H1 (cell line): Measurements from ENCODE around the gene PHF14. TPM values are rescaled to one million over a fixed set of nuclear protein-coding genes. Genes with fewer than 3 reads are reported as not detected.

Experiments
- CTCF ChIA-PET: fragments of 300-600 bp; sonication (Branson Sonifier 250); formaldehyde crosslinking; loops from one replicate; lab custom pipeline; 2021; ENCODE audit not compliant: partially characterized antibody; lab: Charles Lee
- POLR2A ChIA-PET: fragments of 300-600 bp; sonication (Branson Sonifier 250); formaldehyde crosslinking; loops from one replicate; lab custom pipeline; 2021; ENCODE audit warnings: inconsistent platforms; ENCODE audit not compliant: partially characterized antibody; lab: Charles Lee
- DNase-seq, 2 experiments: peaks; one replicate each; pipeline versions ENCODE4 v3.0.0 to v3.0.0-alpha.2; 2010 to 2022; ENCODE audit warnings: low spot score in 2 of 2, low read depth in 1 of 2, mixed read lengths in 1 of 2
- FAIRE-seq: peaks from 2 replicates; lab custom pipeline; 2011; peaks lifted over from hg19 to GRCh38; lab: Jason Lieb, UNC
- H2AFZ ChIP-seq: 2 replicates; pipeline ENCODE4 v1.8.1; 2012; ENCODE audit warnings: low read length, inconsistent platforms
- H2AK5ac ChIP-seq: 2 replicates; pipeline ENCODE4 v1.6.1; 2013; ENCODE audit warnings: low read depth, low read length
- H2BK120ac ChIP-seq: replicated peaks from 2 replicates; pipeline ENCODE3; 2013; ENCODE audit warnings: low read depth, low read length, inconsistent platforms
- H2BK12ac ChIP-seq: 2 replicates; pipeline ENCODE4 v1.6.1; 2013; ENCODE audit warnings: low read depth, low read length
- H2BK15ac ChIP-seq: 2 replicates; pipeline ENCODE4 v1.6.1; 2013; ENCODE audit warnings: low read length
- H2BK20ac ChIP-seq: 2 replicates; pipeline ENCODE4 v1.6.1; 2013; ENCODE audit warnings: low read length
- H2BK5ac ChIP-seq: 2 replicates; pipeline ENCODE4 v1.6.1; 2013; ENCODE audit warnings: low read depth, low read length
- H3K14ac ChIP-seq: 2 replicates; pipeline ENCODE4 v1.6.1; 2013; ENCODE audit warnings: inconsistent platforms; ENCODE audit not compliant: insufficient read length
- H3K18ac ChIP-seq: 2 replicates; pipeline ENCODE4 v1.6.1; 2013; ENCODE audit warnings: low read length; ENCODE audit errors: extremely low read depth
- H3K23ac ChIP-seq: 2 replicates; pipeline ENCODE4 v1.6.1; 2013; ENCODE audit warnings: inconsistent platforms; ENCODE audit not compliant: insufficient read length
- H3K23me2 ChIP-seq: 2 replicates; pipeline ENCODE4 v1.6.1; 2013; ENCODE audit warnings: low read depth, low read length
- H3K27ac ChIP-seq: 2 replicates; pipeline ENCODE4 v1.6.1; 2011; ENCODE audit warnings: low read depth, low read length, inconsistent platforms
- H3K27me3 ChIP-seq, 4 experiments: replicated peaks in 1 of 4; 1 replicate in 1 of 4; 2 replicates in 3 of 4; pipeline versions ENCODE4 v1.6.1 to v1.8.1; 2011 to 2013; ENCODE audit warnings: low read length in 3 of 4, mild to moderate bottlenecking in 3 of 4, inconsistent platforms in 2 of 4, mixed read lengths in 2 of 4, moderate library complexity in 1 of 4; ENCODE audit not compliant: control insufficient read depth in 3 of 4, insufficient read depth in 3 of 4; ENCODE audit errors: extremely low read depth in 1 of 4
- H3K36me3 ChIP-seq, 4 experiments: 2 replicates each; pipeline versions ENCODE4 v1.6.1 to v1.8.1; 2011 to 2013; ENCODE audit warnings: mild to moderate bottlenecking in 4 of 4, low read length in 3 of 4, moderate library complexity in 2 of 4, control low read depth in 1 of 4, inconsistent platforms in 1 of 4; ENCODE audit not compliant: insufficient read depth in 4 of 4, control insufficient read depth in 2 of 4
- H3K4ac ChIP-seq: replicated peaks from 2 replicates; pipeline ENCODE3; 2013; ENCODE audit warnings: low read length, low read depth, mixed read lengths, inconsistent platforms; ENCODE audit not compliant: insufficient read length
- H3K4me1 ChIP-seq, 4 experiments: replicated peaks in 1 of 4; 1 replicate in 1 of 4; 2 replicates in 3 of 4; pipeline versions ENCODE4 v1.6.1 to v1.8.1; 2011 to 2013; ENCODE audit warnings: low read length in 3 of 4, inconsistent platforms in 2 of 4, mixed read lengths in 1 of 4; ENCODE audit not compliant: insufficient read depth in 4 of 4, control insufficient read depth in 3 of 4
- H3K4me2 ChIP-seq, 2 experiments: 2 replicates each; pipeline versions ENCODE4 v1.6.1 to v1.8.1; 2011 to 2013; ENCODE audit warnings: low read depth in 2 of 2, low read length in 2 of 2, control low read depth in 1 of 2, inconsistent platforms in 1 of 2, mild to moderate bottlenecking in 1 of 2; ENCODE audit not compliant: insufficient read depth in 1 of 2
- H3K4me3 ChIP-seq, 4 experiments: fragments of 200-600, 300-600 bp in 1 of 4; sonication (generic), shearing (Covaris generic), sonication (Bioruptor Twin) in 1 of 4; 2 replicates each; pipeline versions ENCODE4 v1.5.1 to v1.8.1; 2011 to 2016; ENCODE audit warnings: low read length in 4 of 4, low read depth in 3 of 4, control low read depth in 2 of 4, inconsistent platforms in 2 of 4, mild to moderate bottlenecking in 2 of 4, mixed read lengths in 1 of 4, moderate library complexity in 1 of 4; ENCODE audit not compliant: insufficient read depth in 2 of 4; ENCODE audit errors: extremely low read depth in 1 of 4
- H3K56ac ChIP-seq: replicated peaks from 2 replicates; pipeline ENCODE3; 2013; ENCODE audit warnings: low read depth, mild to moderate bottlenecking, mixed read lengths, low read length, inconsistent platforms; ENCODE audit not compliant: insufficient read length
- H3K79me1 ChIP-seq: 2 replicates; pipeline ENCODE4 v1.6.1; 2013; ENCODE audit warnings: low read depth, low read length, control low read depth
- H3K79me2 ChIP-seq, 2 experiments: 2 replicates each; pipeline versions ENCODE4 v1.6.1 to v1.8.1; 2012 to 2013; ENCODE audit warnings: low read length in 2 of 2, mild to moderate bottlenecking in 2 of 2, inconsistent platforms in 1 of 2; ENCODE audit not compliant: insufficient read depth in 2 of 2, control insufficient read depth in 1 of 2
- H3K9ac ChIP-seq, 4 experiments: replicated peaks in 1 of 4; 1 replicate in 1 of 4; 2 replicates in 3 of 4; pipeline versions ENCODE4 v1.6.1 to v1.8.1; 2011 to 2013; ENCODE audit warnings: low read depth in 3 of 4, low read length in 3 of 4, control low read depth in 2 of 4, mild to moderate bottlenecking in 2 of 4, moderate library complexity in 2 of 4, inconsistent platforms in 1 of 4; ENCODE audit errors: extremely low read depth in 1 of 4
- H3K9me3 ChIP-seq, 2 experiments: 2 replicates each; pipeline versions ENCODE4 v1.6.1 to v1.8.1; 2012 to 2013; ENCODE audit warnings: mild to moderate bottlenecking in 2 of 2, moderate library complexity in 2 of 2, control low read depth in 1 of 2, inconsistent platforms in 1 of 2, low read depth in 1 of 2, low read length in 1 of 2, mixed read lengths in 1 of 2; ENCODE audit not compliant: insufficient read depth in 2 of 2
- H4K20me1 ChIP-seq, 2 experiments: replicated peaks in 1 of 2; 2 replicates each; pipeline versions ENCODE3 to v1.8.1; 2011 to 2013; ENCODE audit warnings: inconsistent platforms in 2 of 2, low read length in 2 of 2, mild to moderate bottlenecking in 1 of 2; ENCODE audit not compliant: insufficient read depth in 2 of 2, control insufficient read depth in 1 of 2
- H4K5ac ChIP-seq: 2 replicates; pipeline ENCODE4 v1.6.1; 2013; ENCODE audit warnings: low read length, low read depth, mixed read lengths, inconsistent platforms; ENCODE audit not compliant: insufficient read length
- H4K8ac ChIP-seq: 2 replicates; pipeline ENCODE4 v1.8.0; 2013; ENCODE audit warnings: mild to moderate bottlenecking, moderate library complexity, low read length, inconsistent platforms; ENCODE audit not compliant: insufficient read depth; ENCODE audit errors: extremely low read depth
- H4K91ac ChIP-seq: replicated peaks from 2 replicates; pipeline ENCODE3; 2013; ENCODE audit warnings: low read length, mixed read lengths, inconsistent platforms; ENCODE audit not compliant: insufficient read length
- CBX8 ChIP-seq: fragments of 300-800, 300-1000 bp; sonication (generic); IDR thresholded peaks from 2 replicates; pipeline ENCODE4 v1.7.1; 2016; ENCODE audit warnings: low read depth, low read length, borderline replicate concordance
- CHD2 ChIP-seq: IDR thresholded peaks from 2 replicates; pipeline ENCODE4 v1.6.1; 2012; ENCODE audit warnings: low read length, improper control_type of control experiment
- EP300 ChIP-seq, 2 experiments: IDR thresholded peaks; 1 replicate in 1 of 2; 2 replicates in 1 of 2; pipeline ENCODE4 v1.6.1; 2011 to 2012; ENCODE audit warnings: low read depth in 2 of 2, low read length in 2 of 2, mild to moderate bottlenecking in 2 of 2, borderline replicate concordance in 1 of 2, inconsistent platforms in 1 of 2, moderate library complexity in 1 of 2
- RBBP5 ChIP-seq: IDR thresholded peaks from 2 replicates; pipeline ENCODE4 v1.7.1; 2012; ENCODE audit warnings: low read depth, mild to moderate bottlenecking, inconsistent platforms, low read length, moderate library complexity, borderline replicate concordance
- TCF12 ChIP-seq: IDR thresholded peaks from 2 replicates; pipeline ENCODE4 v1.6.1; 2011; ENCODE audit warnings: low read depth, mild to moderate bottlenecking, low read length
- WGBS, 2 experiments: shearing (Covaris generic) in 1 of 2; methylation state at CpG; one replicate each; pipeline versions ENCODE4 v1.1.6 to v1.1.7; 2013 to 2015; ENCODE audit warnings: low lambda C conversion rate in 2 of 2, mixed read lengths in 2 of 2, inconsistent platforms in 1 of 2, low coverage in 1 of 2, missing lambda C conversion rate in 1 of 2; ENCODE audit not compliant: insufficient replicate concordance in 2 of 2, insufficient coverage in 1 of 2, insufficient read length in 1 of 2; ENCODE audit errors: extremely low coverage in 1 of 2, missing lambda C conversion rate in 1 of 2; 5-methylcytosine and 5-hydroxymethylcytosine counted together
- polyA plus RNA-seq, 7 experiments: library from polyadenylated mRNA; depleted of rRNA in 3 of 7; stranded (reverse) in 5 of 7; unstranded in 2 of 7; fragments of >200 nt in 5 of 7; fragments of 200-250 nt in 2 of 7; gene quantifications; 1 replicate in 5 of 7; 2 replicates in 1 of 7; 4 replicates in 1 of 7; pipeline versions ENCODE4 v1.2.1 to v1.2.3, GENCODE V29; 2011 to 2013; ENCODE audit warnings: missing spikeins in 2 of 7, mixed read lengths in 2 of 7
- total RNA-seq: library from RNA; stranded (reverse); fragmentation: NEBNext Ultra II Directional; extraction: Animal tissue kit (Norgen Biotek cat#: 25700); gene quantifications from 2 replicates; pipeline ENCODE4 v1.2.1, GENCODE V29; 2021

The PHF14 gene
- total and polyA plus RNA-seq, 2 of the 8 experiments (the other 6 are each of a cell fraction or from before 2014, with no cell fraction given), result 17.9 to 70.6 TPM

DNA sequence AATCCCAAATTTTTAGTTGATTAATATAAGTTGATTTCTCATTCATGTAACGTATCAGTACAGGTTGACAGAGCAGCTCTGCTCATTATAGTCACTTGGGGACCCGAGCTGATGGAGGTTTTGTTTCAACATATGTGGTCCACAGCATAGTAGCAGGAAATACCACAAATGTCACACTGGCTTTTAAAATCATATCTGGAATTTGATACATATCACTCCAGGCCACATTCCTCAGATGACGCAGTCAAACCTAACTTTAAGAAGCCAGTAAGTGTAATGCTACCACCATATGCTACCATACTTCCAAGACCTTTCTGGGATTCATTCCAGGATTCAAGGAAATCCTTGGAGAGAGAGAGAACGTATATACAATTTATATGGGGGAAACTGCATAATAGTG is 156.3 kb downstream of the PHF14 start:
- H2BK5ac ChIP-seq, result no peak overlapping the region
- H2BK15ac ChIP-seq, result no peak overlapping the region
- H4K8ac ChIP-seq, result no peak overlapping the region
- no peak overlapping the region for H2BK20ac ChIP-seq
- no peak overlapping the region for H3K23ac ChIP-seq
- TF ChIP-seq CHD2 (no peak), EP300 (IDR thresholded peaks at IDR 0.05; ENCODE audit: borderline replicate concordance in 1 of 2, low read depth in 2 of 2, low read length in 2 of 2) (no peak), CBX8 (no peak), TCF12 (no peak), RBBP5 (no peak)
- H3K18ac ChIP-seq, result no peak overlapping the region
- H2BK120ac ChIP-seq, result no peak overlapping the region
- no peaks in the 10 kb centered on the region for H3K79me2 ChIP-seq
- H3K14ac ChIP-seq, result no peak overlapping the region
- H3K23me2 ChIP-seq, result no peaks in the 10 kb centered on the region
- no peak overlapping the region for H2AK5ac ChIP-seq
- H2AFZ ChIP-seq, result no peak overlapping the region
- peaks cover 0 to 2% of the 10 kb centered on the region in 2 experiments for H4K20me1 ChIP-seq
- ChIA-PET POLR2A (no interaction called here), CTCF (no interaction called here)
- no peaks in the 10 kb centered on the region for H3K4me1 ChIP-seq
- H4K91ac ChIP-seq, result no peak overlapping the region
- H3K9ac ChIP-seq, result no peak overlapping the region
- WGBS, 2 experiments, result 92% methylated on average over 4 of the region's 4 CpGs; no CpG with 5 or more reads in 1 of the 2 experiments
- H3K36me3 ChIP-seq, result peaks cover 0 to 5% (median 0%) of the 10 kb centered on the region in 4 experiments; a peak in 1 of 8 replicates
- H2BK12ac ChIP-seq, result no peak overlapping the region
- H3K56ac ChIP-seq, result no peak overlapping the region
- no peak overlapping the region for H3K4ac ChIP-seq
- H3K4me2 ChIP-seq, result no peak overlapping the region
- FAIRE-seq (no peak), DNase-seq (no peak)
- no peaks in the 10 kb centered on the region for H3K9me3 ChIP-seq
- no peak overlapping the region for H3K4me3 ChIP-seq
- no peak overlapping the region for H3K27ac ChIP-seq
- H3K79me1 ChIP-seq, result no peaks in the 10 kb centered on the region
- H3K27me3 ChIP-seq, result no peaks in the 10 kb centered on the region
- no peak overlapping the region for H4K5ac ChIP-seq
